Endothelial cell of umbilical vein (primary cell): ENCODE results near the gene KCNB1. TPM values are rescaled to one million over a fixed set of nuclear protein-coding genes. Genes with fewer than 3 reads are reported as not detected.
"Not testable (repeated sequence)": the region's sequence is repeated elsewhere in the genome, so short reads cannot be mapped to it uniquely, and the experiment has no call there.

Source experiments
- BruUV-seq: library from RNA; stranded (reverse); fragments of 400-500 nt; replicated peaks from 2 replicates; lab custom pipeline; 2021; lab: Mats Ljungman, UMichigan
- CTCF ChIA-PET: fragments of 300-600, 350-600 bp; sonication (Branson Sonifier 250); formaldehyde crosslinking; loops from one replicate; lab custom pipeline; 2021; ENCODE audit warnings: antibody characterized with exemption, inconsistent platforms; lab: Charles Lee
- POLR2A ChIA-PET: fragments of 300-600, 350-600 bp; sonication (Branson Sonifier 250); formaldehyde crosslinking; loops from one replicate; lab custom pipeline; 2021; ENCODE audit warnings: antibody characterized with exemption, inconsistent platforms; lab: Charles Lee
- DNase-seq: peaks from one replicate; pipeline ENCODE4 v3.0.0-alpha.2; 2011; ENCODE audit warnings: low read depth, low spot score
- FAIRE-seq: peaks from 2 replicates; lab custom pipeline; 2011; peaks lifted over from hg19 to GRCh38; lab: Jason Lieb, UNC
- H2AFZ ChIP-seq: 2 replicates; pipeline ENCODE4 v1.6.0; 2012; ENCODE audit warnings: low read depth, low read length, control low read depth, inconsistent platforms
- H3K27ac ChIP-seq: 2 replicates; pipeline ENCODE4 v1.5.1; 2011; ENCODE audit warnings: low read depth, mild to moderate bottlenecking, control low read depth, low read length, moderate library complexity; ENCODE audit not compliant: insufficient read depth
- H3K27me3 ChIP-seq, 2 experiments: 2 replicates each; pipeline versions ENCODE4 v1.6.0 to v1.6.1; 2011; ENCODE audit warnings: low read length in 2 of 2, mixed read lengths in 1 of 2; ENCODE audit not compliant: control insufficient read depth in 2 of 2, insufficient read depth in 2 of 2
- H3K36me3 ChIP-seq, 2 experiments: 2 replicates in 1 of 2; 3 replicates in 1 of 2; pipeline ENCODE4 v1.5.1; 2011; ENCODE audit warnings: low read length in 2 of 2, mild to moderate bottlenecking in 1 of 2, moderate library complexity in 1 of 2; ENCODE audit not compliant: control insufficient read depth in 2 of 2, insufficient read depth in 2 of 2; ENCODE audit errors: extremely low read depth in 1 of 2
- H3K4me1 ChIP-seq: 3 replicates; pipeline ENCODE4 v1.5.1; 2011; ENCODE audit warnings: mild to moderate bottlenecking, low read length; ENCODE audit not compliant: control insufficient read depth, insufficient read depth; ENCODE audit errors: extremely low read depth
- H3K4me2 ChIP-seq: 2 replicates; pipeline ENCODE4 v1.6.1; 2011; ENCODE audit warnings: low read length, control low read depth, mixed read lengths; ENCODE audit not compliant: insufficient read depth
- H3K4me3 ChIP-seq, 3 experiments: fragments of 200-600 bp in 1 of 3; sonication (generic), shearing (Covaris generic) in 1 of 3; replicated peaks in 1 of 3; 2 replicates each; pipeline ENCODE4 v1.5.1; 2011 to 2016; ENCODE audit warnings: control low read depth in 3 of 3, low read length in 3 of 3, mild to moderate bottlenecking in 2 of 3, inconsistent platforms in 1 of 3, low read depth in 1 of 3, moderate library complexity in 1 of 3; ENCODE audit not compliant: insufficient read depth in 1 of 3
- H3K79me2 ChIP-seq: 2 replicates; pipeline ENCODE4 v1.6.0; 2012; ENCODE audit warnings: low read length, inconsistent platforms; ENCODE audit not compliant: control insufficient read depth, insufficient read depth
- H3K9ac ChIP-seq: replicated peaks from 2 replicates; pipeline ENCODE3; 2011; ENCODE audit warnings: low read length, control low read depth; ENCODE audit not compliant: insufficient read depth; ENCODE audit errors: extremely low read depth
- H3K9me1 ChIP-seq: replicated peaks from 3 replicates; pipeline ENCODE4 v1.6.0; 2011; ENCODE audit warnings: mild to moderate bottlenecking, low read length; ENCODE audit not compliant: control insufficient read depth, insufficient read depth; ENCODE audit errors: extremely low read depth
- H3K9me3 ChIP-seq: replicated peaks from 2 replicates; pipeline ENCODE4 v1.5.1; 2012; ENCODE audit warnings: low read length, inconsistent platforms; ENCODE audit not compliant: control insufficient read depth, insufficient read depth
- H4K20me1 ChIP-seq: replicated peaks from 2 replicates; pipeline ENCODE3; 2011; ENCODE audit warnings: mild to moderate bottlenecking, low read length; ENCODE audit not compliant: control insufficient read depth, insufficient read depth; ENCODE audit errors: extremely low read depth
- EZH2 ChIP-seq: IDR thresholded peaks from 2 replicates; pipeline ENCODE4 v1.6.1; 2012; ENCODE audit warnings: borderline replicate concordance, low read depth, mild to moderate bottlenecking, moderate library complexity, low read length, inconsistent platforms; ENCODE audit not compliant: severe bottlenecking
- FOS ChIP-seq: IDR thresholded peaks from 2 replicates; pipeline ENCODE4 v1.6.1; 2011; ENCODE audit warnings: mild to moderate bottlenecking, low read length, moderate library complexity, borderline replicate concordance; ENCODE audit not compliant: insufficient read depth
- JUN ChIP-seq: IDR thresholded peaks from 2 replicates; pipeline ENCODE4 v1.6.1; 2011; ENCODE audit warnings: borderline replicate concordance, low read depth; ENCODE audit not compliant: insufficient read length, insufficient read depth
- MYC ChIP-seq: IDR thresholded peaks from one replicate; pipeline ENCODE4 v1.6.1; 2011; ENCODE audit warnings: mild to moderate bottlenecking, low read depth, low read length
- POLR2A ChIP-seq: IDR thresholded peaks from 2 replicates; pipeline ENCODE4 v1.6.1; 2012; ENCODE audit warnings: low read depth, mild to moderate bottlenecking, control low read depth, low read length
- POLR2AphosphoS5 ChIP-seq: IDR thresholded peaks from 2 replicates; pipeline ENCODE4 v1.6.1; 2012; ENCODE audit warnings: low read depth, mild to moderate bottlenecking, control low read depth, low read length, moderate library complexity; ENCODE audit not compliant: insufficient read depth
- dilution Hi-C: fragments of 300-500 bp; cut with MboI; formaldehyde crosslinking; loops from one replicate; pipeline ENCODE4 v1.15.0; 2019; ENCODE audit warnings: low sequenced_read_pairs; ENCODE audit not compliant: extremely low pct_ligation_motif_present
- intact Hi-C: fragments of 100-400 bp; cut with micrococcal nuclease; formaldehyde crosslinking; loops from one replicate; pipeline ENCODE4 v1.10.0; 2022
- polyA plus RNA-seq, 4 experiments: library from polyadenylated mRNA; depleted of rRNA in 3 of 4; stranded (reverse) in 3 of 4; unstranded in 1 of 4; fragments of >200 nt; gene quantifications; 2 replicates each; pipeline versions ENCODE4 v1.2.1 to v1.2.3, GENCODE V29; 2011 to 2012; ENCODE audit warnings: missing spikeins in 1 of 4
- total RNA-seq: library from RNA; stranded (reverse); gene quantifications from 2 replicates; pipeline ENCODE4 v1.2.3, GENCODE V29; 2021
- TF ChIP-seq, protein P1 (sequence below): IDR thresholded peaks from 2 replicates; pipeline ENCODE4 v1.6.1; 2011; ENCODE audit not compliant: insufficient read depth, insufficient read length
- TF ChIP-seq, protein P2 (sequence below), 2 donors: IDR thresholded peaks; 1 replicate in 1 of 2; 2 replicates in 1 of 2; pipeline ENCODE4 v1.5.1; 2011; ENCODE audit warnings: low read length in 2 of 2, mild to moderate bottlenecking in 2 of 2, moderate library complexity in 2 of 2, control low read depth in 1 of 2, inconsistent platforms in 1 of 2, low read depth in 1 of 2; ENCODE audit not compliant: insufficient read depth in 1 of 2; ENCODE audit errors: extremely low read depth in 1 of 2

KCNB1 gene
- total and polyA plus RNA-seq, 2 donors (not counting 3 experiments of a cell fraction or from before 2014, with no cell fraction given) = not detected

DNA sequence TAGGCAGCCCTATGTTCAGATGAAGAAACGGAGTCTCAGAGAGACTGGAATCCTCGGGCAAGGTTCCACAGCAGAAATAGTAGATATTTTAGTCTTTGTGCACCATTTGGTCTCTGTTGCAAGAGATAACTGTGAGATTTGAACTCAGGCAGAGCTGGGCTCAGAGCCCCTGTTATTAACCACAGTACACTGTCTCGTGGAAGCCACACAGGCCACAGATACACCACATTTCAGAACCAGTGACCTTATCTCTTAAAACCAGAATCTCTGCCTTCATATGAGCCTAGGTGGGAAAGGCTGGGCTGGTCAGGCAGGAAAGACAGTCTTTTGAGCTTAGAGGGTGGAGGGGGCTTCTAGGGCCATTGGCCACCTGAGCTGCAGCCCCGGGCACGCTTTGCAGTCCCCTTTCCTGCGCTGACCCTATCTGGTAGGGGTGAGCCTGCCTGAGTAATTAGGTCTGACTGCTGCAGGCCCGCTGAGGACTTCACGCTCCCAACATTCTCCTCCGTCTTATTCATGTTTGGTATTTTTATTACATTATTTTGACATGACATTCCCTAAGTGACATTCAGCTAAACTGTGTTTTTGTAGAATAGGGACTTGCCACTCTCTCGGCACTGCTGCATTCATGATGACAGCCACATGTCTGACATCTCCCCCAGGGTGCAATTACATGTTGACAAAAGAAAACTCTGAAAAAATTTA, 71.1 kb downstream of the KCNB1 start:
- Histone ChIP-seq H3K9ac (no peak overlapping the region), H3K4me3 (no peak overlapping the region), H2AFZ (no peak overlapping the region), H3K9me1 (no peaks in the 10 kb centered on the region), H3K36me3 (no peaks in the 10 kb centered on the region), H3K27me3 (peaks cover 10 to 13% of the 10 kb centered on the region in 2 experiments), H3K4me1 (no peaks in the 10 kb centered on the region), H4K20me1 (no peaks in the 10 kb centered on the region), H3K79me2 (no peaks in the 10 kb centered on the region), H3K9me3 (no peaks in the 10 kb centered on the region), H3K4me2 (no peak overlapping the region), H3K27ac (no peak overlapping the region)
- intact Hi-C loops = no loop called here
- CTCF ChIA-PET = interaction anchor here (0.6 to 1.5 kb wide), 2 partner anchors 27 to 507 kb away, joined by 3 to 4 read pairs; no protein-coding TSS in a partner anchor
- POLR2A ChIA-PET = no interaction called here
- BruUV-seq = no TSS peak
- dilution Hi-C loops = no loop called here
- TF ChIP-seq, protein P1, sequence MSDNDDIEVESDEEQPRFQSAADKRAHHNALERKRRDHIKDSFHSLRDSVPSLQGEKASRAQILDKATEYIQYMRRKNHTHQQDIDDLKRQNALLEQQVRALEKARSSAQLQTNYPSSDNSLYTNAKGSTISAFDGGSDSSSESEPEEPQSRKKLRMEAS = no peak
- TF ChIP-seq MYC (no peak), JUN (no peak), POLR2AphosphoS5 (no peak), POLR2A (no peak), FOS (no peak), EZH2 (no peak)
- TF ChIP-seq, protein P2, sequence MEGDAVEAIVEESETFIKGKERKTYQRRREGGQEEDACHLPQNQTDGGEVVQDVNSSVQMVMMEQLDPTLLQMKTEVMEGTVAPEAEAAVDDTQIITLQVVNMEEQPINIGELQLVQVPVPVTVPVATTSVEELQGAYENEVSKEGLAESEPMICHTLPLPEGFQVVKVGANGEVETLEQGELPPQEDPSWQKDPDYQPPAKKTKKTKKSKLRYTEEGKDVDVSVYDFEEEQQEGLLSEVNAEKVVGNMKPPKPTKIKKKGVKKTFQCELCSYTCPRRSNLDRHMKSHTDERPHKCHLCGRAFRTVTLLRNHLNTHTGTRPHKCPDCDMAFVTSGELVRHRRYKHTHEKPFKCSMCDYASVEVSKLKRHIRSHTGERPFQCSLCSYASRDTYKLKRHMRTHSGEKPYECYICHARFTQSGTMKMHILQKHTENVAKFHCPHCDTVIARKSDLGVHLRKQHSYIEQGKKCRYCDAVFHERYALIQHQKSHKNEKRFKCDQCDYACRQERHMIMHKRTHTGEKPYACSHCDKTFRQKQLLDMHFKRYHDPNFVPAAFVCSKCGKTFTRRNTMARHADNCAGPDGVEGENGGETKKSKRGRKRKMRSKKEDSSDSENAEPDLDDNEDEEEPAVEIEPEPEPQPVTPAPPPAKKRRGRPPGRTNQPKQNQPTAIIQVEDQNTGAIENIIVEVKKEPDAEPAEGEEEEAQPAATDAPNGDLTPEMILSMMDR (IDR thresholded peaks at IDR 0.05; ENCODE audit: extremely low read depth in 1 of 2, insufficient read depth in 1 of 2, low read depth in 1 of 2, low read length in 2 of 2) = no peak
- DNase-seq (no peak), FAIRE-seq (no peak)

DNA sequence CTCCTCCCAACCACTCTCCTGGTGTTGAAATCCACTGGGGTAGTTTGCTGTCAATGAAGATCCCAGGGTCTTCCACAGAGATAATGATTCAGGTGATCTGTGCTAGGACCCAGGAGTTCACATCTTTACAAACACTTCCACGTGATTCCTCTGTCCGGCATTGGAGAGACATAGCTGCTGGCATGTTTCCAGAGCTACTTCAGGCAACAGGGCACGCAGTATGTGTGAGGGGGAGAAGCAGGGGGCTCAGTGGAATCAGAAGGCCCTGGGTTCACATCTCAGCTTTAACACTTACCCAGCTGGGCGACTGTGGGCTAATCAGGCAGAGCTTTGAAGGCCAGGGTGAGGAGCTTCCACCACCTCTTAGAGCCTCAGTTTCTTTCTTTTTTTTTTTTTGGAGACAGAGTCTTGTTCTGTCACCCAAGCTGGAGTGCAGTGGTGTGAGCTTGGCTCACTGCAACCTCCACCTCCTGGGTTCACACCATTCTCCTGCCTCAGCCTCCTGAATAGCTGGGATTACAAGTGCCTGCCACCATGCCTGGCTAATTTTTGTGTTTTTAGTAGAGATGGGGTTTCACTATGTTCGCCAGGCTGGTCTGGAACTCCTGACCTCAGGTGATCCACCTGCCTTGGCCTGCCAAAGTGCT, 72.4 kb downstream of the KCNB1 start:
- CTCF ChIA-PET, H4K20me1 ChIP-seq: not testable (repeated sequence)

More for the DNA sequence above, 72.4 kb downstream of the KCNB1 start:
- H3K4me3 ChIP-seq, H3K79me2 ChIP-seq, H3K4me1 ChIP-seq, BruUV-seq, H3K9me3 ChIP-seq, H3K27ac ChIP-seq, FAIRE-seq, DNase-seq, H3K9ac ChIP-seq, H3K9me1 ChIP-seq, H2AFZ ChIP-seq, H3K4me2 ChIP-seq, H3K36me3 ChIP-seq, dilution Hi-C loops, intact Hi-C loops, POLR2A ChIA-PET: not testable (repeated sequence)
- peaks cover 10 to 12% of the 10 kb centered on the region in 2 experiments for H3K27me3 ChIP-seq
